ENCODE results near the gene DIPK1B.

DNA sequence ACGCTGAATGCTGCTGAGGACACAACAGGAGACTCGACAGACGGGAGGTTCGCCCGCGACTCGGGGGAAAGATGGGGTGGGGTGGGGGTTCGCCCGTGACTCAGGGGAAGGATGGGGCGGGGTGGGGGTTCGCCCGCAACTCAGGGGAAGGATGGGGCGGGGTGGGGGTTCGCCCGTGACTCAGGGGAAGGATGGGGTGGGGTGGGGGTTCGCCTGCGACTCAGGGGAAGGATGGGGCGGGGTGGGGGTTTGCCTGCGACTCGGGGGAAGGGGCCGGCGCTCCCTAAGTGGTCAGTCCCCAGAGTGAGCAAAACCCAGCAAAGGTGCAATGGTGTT, 33.8 kb downstream of the DIPK1B start:
- TF ChIP-seq, protein P1, sequence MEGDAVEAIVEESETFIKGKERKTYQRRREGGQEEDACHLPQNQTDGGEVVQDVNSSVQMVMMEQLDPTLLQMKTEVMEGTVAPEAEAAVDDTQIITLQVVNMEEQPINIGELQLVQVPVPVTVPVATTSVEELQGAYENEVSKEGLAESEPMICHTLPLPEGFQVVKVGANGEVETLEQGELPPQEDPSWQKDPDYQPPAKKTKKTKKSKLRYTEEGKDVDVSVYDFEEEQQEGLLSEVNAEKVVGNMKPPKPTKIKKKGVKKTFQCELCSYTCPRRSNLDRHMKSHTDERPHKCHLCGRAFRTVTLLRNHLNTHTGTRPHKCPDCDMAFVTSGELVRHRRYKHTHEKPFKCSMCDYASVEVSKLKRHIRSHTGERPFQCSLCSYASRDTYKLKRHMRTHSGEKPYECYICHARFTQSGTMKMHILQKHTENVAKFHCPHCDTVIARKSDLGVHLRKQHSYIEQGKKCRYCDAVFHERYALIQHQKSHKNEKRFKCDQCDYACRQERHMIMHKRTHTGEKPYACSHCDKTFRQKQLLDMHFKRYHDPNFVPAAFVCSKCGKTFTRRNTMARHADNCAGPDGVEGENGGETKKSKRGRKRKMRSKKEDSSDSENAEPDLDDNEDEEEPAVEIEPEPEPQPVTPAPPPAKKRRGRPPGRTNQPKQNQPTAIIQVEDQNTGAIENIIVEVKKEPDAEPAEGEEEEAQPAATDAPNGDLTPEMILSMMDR (IDR thresholded peaks at IDR 0.05) = no peak
- no peak for TF ChIP-seq POLR2A (IDR thresholded peaks at IDR 0.05)
